ENCODE results near the gene SP7.

DNA sequence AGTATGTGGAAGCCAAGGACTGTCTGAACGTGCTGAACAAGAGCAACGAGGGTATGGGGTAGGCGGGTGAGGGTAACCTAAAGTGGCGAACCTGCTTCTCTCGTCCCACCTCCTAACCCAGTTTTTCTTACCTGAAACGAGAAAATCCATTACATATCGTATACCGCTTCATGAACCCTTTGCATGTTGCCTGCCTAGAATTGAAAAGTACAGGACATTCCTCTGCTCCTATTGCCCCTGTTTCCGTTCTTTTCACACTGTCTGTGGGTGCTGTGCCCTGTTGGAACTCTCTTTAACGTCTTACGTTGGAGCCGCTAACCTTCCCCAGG is 40.3 kb downstream of the SP7 start:
- TF ChIP-seq, protein P1, sequence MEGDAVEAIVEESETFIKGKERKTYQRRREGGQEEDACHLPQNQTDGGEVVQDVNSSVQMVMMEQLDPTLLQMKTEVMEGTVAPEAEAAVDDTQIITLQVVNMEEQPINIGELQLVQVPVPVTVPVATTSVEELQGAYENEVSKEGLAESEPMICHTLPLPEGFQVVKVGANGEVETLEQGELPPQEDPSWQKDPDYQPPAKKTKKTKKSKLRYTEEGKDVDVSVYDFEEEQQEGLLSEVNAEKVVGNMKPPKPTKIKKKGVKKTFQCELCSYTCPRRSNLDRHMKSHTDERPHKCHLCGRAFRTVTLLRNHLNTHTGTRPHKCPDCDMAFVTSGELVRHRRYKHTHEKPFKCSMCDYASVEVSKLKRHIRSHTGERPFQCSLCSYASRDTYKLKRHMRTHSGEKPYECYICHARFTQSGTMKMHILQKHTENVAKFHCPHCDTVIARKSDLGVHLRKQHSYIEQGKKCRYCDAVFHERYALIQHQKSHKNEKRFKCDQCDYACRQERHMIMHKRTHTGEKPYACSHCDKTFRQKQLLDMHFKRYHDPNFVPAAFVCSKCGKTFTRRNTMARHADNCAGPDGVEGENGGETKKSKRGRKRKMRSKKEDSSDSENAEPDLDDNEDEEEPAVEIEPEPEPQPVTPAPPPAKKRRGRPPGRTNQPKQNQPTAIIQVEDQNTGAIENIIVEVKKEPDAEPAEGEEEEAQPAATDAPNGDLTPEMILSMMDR (IDR thresholded peaks at IDR 0.05), result no peak
- no peak for TF ChIP-seq POLR2AphosphoS5 (IDR thresholded peaks at IDR 0.05)
- TF ChIP-seq POLR2A (IDR thresholded peaks at IDR 0.05; ENCODE audit: low read depth), result no peak

Measured in esophagus muscularis mucosa (tissue), 3 donors.